ENCODE measurements around the gene LHX1. TPM values are rescaled to one million over a fixed set of nuclear protein-coding genes. Genes with fewer than 3 reads are reported as not detected.

Gene LHX1
- total RNA-seq, 1 donor from 2014 or later: not detected

GRCh38 chr17:36900160-36900512, 37.1 kb upstream of the LHX1 start:
- H3K4me1 ChIP-seq (ENCODE audit: control insufficient read depth in 3 of 3, insufficient read depth in 3 of 3, low read length in 3 of 3): no peaks in the 10 kb centered on the region
- H3K36me3 ChIP-seq (ENCODE audit: control insufficient read depth in 3 of 3, insufficient read depth in 3 of 3, low read length in 3 of 3): no peaks in the 10 kb centered on the region
- no peak overlapping the region for H3K4me3 ChIP-seq (ENCODE audit: low read length in 3 of 3)
- no peak overlapping the region for H3K9ac ChIP-seq (ENCODE audit: low read depth in 1 of 3, low read length in 3 of 3)
- H3K27ac ChIP-seq (ENCODE audit: low read depth, low read length): no peak overlapping the region
- no peaks in the 10 kb centered on the region for H3K9me3 ChIP-seq (ENCODE audit: control insufficient read depth in 3 of 3, low read length in 3 of 3)
- H3K27me3 ChIP-seq (ENCODE audit: control insufficient read depth in 3 of 3, insufficient read depth in 3 of 3, low read length in 3 of 3): peaks cover 0 to 28% (median 16%) of the 10 kb centered on the region in 3 donors

GRCh38 chr17:36901506-36901905, 35.8 kb upstream of the LHX1 start:
- Histone ChIP-seq H3K9me3 (ENCODE audit: control insufficient read depth in 3 of 3, low read length in 3 of 3) (no peaks in the 10 kb centered on the region), H3K36me3 (ENCODE audit: control insufficient read depth in 3 of 3, insufficient read depth in 3 of 3, low read length in 3 of 3) (no peaks in the 10 kb centered on the region), H3K4me1 (ENCODE audit: control insufficient read depth in 3 of 3, insufficient read depth in 3 of 3, low read length in 3 of 3) (no peaks in the 10 kb centered on the region), H3K27ac (ENCODE audit: low read depth, low read length) (no peak overlapping the region), H3K27me3 (ENCODE audit: control insufficient read depth in 3 of 3, insufficient read depth in 3 of 3, low read length in 3 of 3) (peaks cover 2 to 28% (median 16%) of the 10 kb centered on the region in 3 donors), H3K9ac (ENCODE audit: low read depth in 1 of 3, low read length in 3 of 3) (no peak overlapping the region), H3K4me3 (ENCODE audit: low read length in 3 of 3) (no peak overlapping the region)

GRCh38 chr17:36907407-36907806, 29.9 kb upstream of the LHX1 start:
- H3K4me1 ChIP-seq (ENCODE audit: control insufficient read depth in 3 of 3, insufficient read depth in 3 of 3, low read length in 3 of 3): no peaks in the 10 kb centered on the region
- no peak overlapping the region for H3K9ac ChIP-seq (ENCODE audit: low read depth in 1 of 3, low read length in 3 of 3)
- H3K27ac ChIP-seq (ENCODE audit: low read depth, low read length): no peak overlapping the region
- H3K9me3 ChIP-seq (ENCODE audit: control insufficient read depth in 3 of 3, low read length in 3 of 3): no peaks in the 10 kb centered on the region
- H3K36me3 ChIP-seq (ENCODE audit: control insufficient read depth in 3 of 3, insufficient read depth in 3 of 3, low read length in 3 of 3): no peaks in the 10 kb centered on the region
- peaks cover 36 to 38% (median 36%) of the 10 kb centered on the region in 3 donors for H3K27me3 ChIP-seq (ENCODE audit: control insufficient read depth in 3 of 3, insufficient read depth in 3 of 3, low read length in 3 of 3)
- H3K4me3 ChIP-seq (ENCODE audit: low read length in 3 of 3): no peak overlapping the region

GRCh38 chr17:36910513-36910912, 26.8 kb upstream of the LHX1 start:
- Histone ChIP-seq H3K27ac (ENCODE audit: low read depth, low read length) (no peak overlapping the region), H3K4me3 (ENCODE audit: low read length in 3 of 3) (no peak overlapping the region), H3K36me3 (ENCODE audit: control insufficient read depth in 3 of 3, insufficient read depth in 3 of 3, low read length in 3 of 3) (no peaks in the 10 kb centered on the region), H3K9me3 (ENCODE audit: control insufficient read depth in 3 of 3, low read length in 3 of 3) (no peaks in the 10 kb centered on the region), H3K9ac (ENCODE audit: low read depth in 1 of 3, low read length in 3 of 3) (no peak overlapping the region), H3K4me1 (ENCODE audit: control insufficient read depth in 3 of 3, insufficient read depth in 3 of 3, low read length in 3 of 3) (no peaks in the 10 kb centered on the region), H3K27me3 (ENCODE audit: control insufficient read depth in 3 of 3, insufficient read depth in 3 of 3, low read length in 3 of 3) (peaks cover 36 to 44% (median 43%) of the 10 kb centered on the region in 3 donors)

GRCh38 chr17:36911001-36911400, 26.3 kb upstream of the LHX1 start:
- no peak overlapping the region for H3K9ac ChIP-seq (ENCODE audit: low read depth in 1 of 3, low read length in 3 of 3)
- no peaks in the 10 kb centered on the region for H3K4me1 ChIP-seq (ENCODE audit: control insufficient read depth in 3 of 3, insufficient read depth in 3 of 3, low read length in 3 of 3)
- no peaks in the 10 kb centered on the region for H3K36me3 ChIP-seq (ENCODE audit: control insufficient read depth in 3 of 3, insufficient read depth in 3 of 3, low read length in 3 of 3)
- H3K4me3 ChIP-seq (ENCODE audit: low read length in 3 of 3): no peak overlapping the region
- no peaks in the 10 kb centered on the region for H3K9me3 ChIP-seq (ENCODE audit: control insufficient read depth in 3 of 3, low read length in 3 of 3)
- peaks cover 36 to 44% (median 44%) of the 10 kb centered on the region in 3 donors for H3K27me3 ChIP-seq (ENCODE audit: control insufficient read depth in 3 of 3, insufficient read depth in 3 of 3, low read length in 3 of 3)
- no peak overlapping the region for H3K27ac ChIP-seq (ENCODE audit: low read depth, low read length)

- no peak overlapping the region for H3K4me3 ChIP-seq (ENCODE audit: low read length in 3 of 3)
- H3K36me3 ChIP-seq (ENCODE audit: control insufficient read depth in 3 of 3, insufficient read depth in 3 of 3, low read length in 3 of 3): no peaks in the 10 kb centered on the region
- no peaks in the 10 kb centered on the region for H3K9me3 ChIP-seq (ENCODE audit: control insufficient read depth in 3 of 3, low read length in 3 of 3)
- H3K9ac ChIP-seq (ENCODE audit: low read depth in 1 of 3, low read length in 3 of 3): no peak overlapping the region
- H3K4me1 ChIP-seq (ENCODE audit: control insufficient read depth in 3 of 3, insufficient read depth in 3 of 3, low read length in 3 of 3): no peaks in the 10 kb centered on the region
- H3K27me3 ChIP-seq (ENCODE audit: control insufficient read depth in 3 of 3, insufficient read depth in 3 of 3, low read length in 3 of 3): peaks cover 19 to 39% (median 34%) of the 10 kb centered on the region in 3 donors
- H3K27ac ChIP-seq (ENCODE audit: low read depth, low read length): no peak overlapping the region
These were observed 24.1 kb upstream of the LHX1 start for GRCh38 chr17:36913132-36913531.

- no peak overlapping the region for H3K27ac ChIP-seq (ENCODE audit: low read depth, low read length)
- H3K27me3 ChIP-seq (ENCODE audit: control insufficient read depth in 3 of 3, insufficient read depth in 3 of 3, low read length in 3 of 3): peaks cover 35 to 54% (median 53%) of the 10 kb centered on the region in 3 donors
- no peaks in the 10 kb centered on the region for H3K9me3 ChIP-seq (ENCODE audit: control insufficient read depth in 3 of 3, low read length in 3 of 3)
- H3K4me3 ChIP-seq (ENCODE audit: low read length in 3 of 3): no peak overlapping the region
- H3K4me1 ChIP-seq (ENCODE audit: control insufficient read depth in 3 of 3, insufficient read depth in 3 of 3, low read length in 3 of 3): no peaks in the 10 kb centered on the region
- H3K36me3 ChIP-seq (ENCODE audit: control insufficient read depth in 3 of 3, insufficient read depth in 3 of 3, low read length in 3 of 3): no peaks in the 10 kb centered on the region
- no peak overlapping the region for H3K9ac ChIP-seq (ENCODE audit: low read depth in 1 of 3, low read length in 3 of 3)
These were observed 19.0 kb upstream of the LHX1 start for GRCh38 chr17:36918211-36918691.

- H3K36me3 ChIP-seq (ENCODE audit: control insufficient read depth in 3 of 3, insufficient read depth in 3 of 3, low read length in 3 of 3): no peaks in the 10 kb centered on the region
- peaks cover 37 to 57% (median 56%) of the 10 kb centered on the region in 3 donors for H3K27me3 ChIP-seq (ENCODE audit: control insufficient read depth in 3 of 3, insufficient read depth in 3 of 3, low read length in 3 of 3)
- H3K4me3 ChIP-seq (ENCODE audit: low read length in 3 of 3): no peak overlapping the region
- no peaks in the 10 kb centered on the region for H3K9me3 ChIP-seq (ENCODE audit: control insufficient read depth in 3 of 3, low read length in 3 of 3)
- no peaks in the 10 kb centered on the region for H3K4me1 ChIP-seq (ENCODE audit: control insufficient read depth in 3 of 3, insufficient read depth in 3 of 3, low read length in 3 of 3)
- H3K27ac ChIP-seq (ENCODE audit: low read depth, low read length): no peak overlapping the region
- H3K9ac ChIP-seq (ENCODE audit: low read depth in 1 of 3, low read length in 3 of 3): no peak overlapping the region
These were observed 17.8 kb upstream of the LHX1 start for GRCh38 chr17:36919407-36919968.

- Histone ChIP-seq H3K9ac (ENCODE audit: low read depth in 1 of 3, low read length in 3 of 3) (no peak overlapping the region), H3K27ac (ENCODE audit: low read depth, low read length) (no peak overlapping the region), H3K36me3 (ENCODE audit: control insufficient read depth in 3 of 3, insufficient read depth in 3 of 3, low read length in 3 of 3) (no peaks in the 10 kb centered on the region), H3K4me1 (ENCODE audit: control insufficient read depth in 3 of 3, insufficient read depth in 3 of 3, low read length in 3 of 3) (no peaks in the 10 kb centered on the region), H3K4me3 (ENCODE audit: low read length in 3 of 3) (no peak overlapping the region), H3K27me3 (ENCODE audit: control insufficient read depth in 3 of 3, insufficient read depth in 3 of 3, low read length in 3 of 3) (peaks cover 37 to 62% (median 57%) of the 10 kb centered on the region in 3 donors), H3K9me3 (ENCODE audit: control insufficient read depth in 3 of 3, low read length in 3 of 3) (no peaks in the 10 kb centered on the region)
These were observed 17.0 kb upstream of the LHX1 start for GRCh38 chr17:36920032-36921005.

Measured in skeletal muscle tissue (tissue), 4 donors.